Ectodermal cell (in vitro differentiated cells): Measurements from ENCODE around the gene C1orf105.

Source experiments
- H3K27ac ChIP-seq: 2 replicates; pipeline ENCODE4 v1.7.0; 2013; ENCODE audit warnings: mild to moderate bottlenecking, low read depth, low read length; ENCODE audit not compliant: insufficient read depth, poor library complexity, severe bottlenecking
- H3K27me3 ChIP-seq: 2 replicates; pipeline ENCODE4 v1.7.0; 2013; ENCODE audit warnings: mild to moderate bottlenecking, low read length; ENCODE audit not compliant: insufficient read depth, control insufficient read depth, poor library complexity, severe bottlenecking
- H3K36me3 ChIP-seq: one replicate; pipeline ENCODE4 v1.7.0; 2013; ENCODE audit warnings: low read length; ENCODE audit not compliant: control insufficient read depth, insufficient read depth
- H3K4me1 ChIP-seq: one replicate; pipeline ENCODE4 v1.7.0; 2013; ENCODE audit warnings: low read length; ENCODE audit not compliant: control insufficient read depth, insufficient read depth
- H3K4me3 ChIP-seq: 2 replicates; pipeline ENCODE4 v1.7.0; 2013; ENCODE audit warnings: low read depth, low read length, control low read depth; ENCODE audit not compliant: insufficient read depth
- H3K9me3 ChIP-seq: 2 replicates; pipeline ENCODE4 v1.7.0; 2013; ENCODE audit warnings: mild to moderate bottlenecking, low read length, moderate library complexity; ENCODE audit not compliant: control insufficient read depth
- WGBS, 2 experiments: methylation state at CpG; one replicate each; pipeline ENCODE4 v1.1.7; 2013; ENCODE audit warnings: missing lambda C conversion rate in 2 of 2; 5-methylcytosine and 5-hydroxymethylcytosine counted together

Gene C1orf105

GRCh38 chr1:172480431-172480830 is 59.9 kb downstream of the C1orf105 start:
- 94 to 96% methylated on average over 2 of the region's 3 CpGs for WGBS, 2 experiments
- no peak overlapping the region for H3K4me3 ChIP-seq
- H3K27ac ChIP-seq: no peak overlapping the region
- no peaks in the 10 kb centered on the region for H3K27me3 ChIP-seq
- H3K4me1 ChIP-seq: no peaks in the 10 kb centered on the region
- no peaks in the 10 kb centered on the region for H3K9me3 ChIP-seq
- H3K36me3 ChIP-seq: no peaks in the 10 kb centered on the region

GRCh38 chr1:172482044-172482443 is 61.6 kb downstream of the C1orf105 start:
- H3K4me3 ChIP-seq: no peak overlapping the region

GRCh38 chr1:172483448-172483847 is 63.0 kb downstream of the C1orf105 start:
- H3K9me3 ChIP-seq: no peaks in the 10 kb centered on the region
- H3K27ac ChIP-seq: no peak overlapping the region
- H3K4me3 ChIP-seq: no peak overlapping the region
- H3K36me3 ChIP-seq: no peaks in the 10 kb centered on the region
- no peaks in the 10 kb centered on the region for H3K27me3 ChIP-seq
- H3K4me1 ChIP-seq: no peaks in the 10 kb centered on the region

More at GRCh38 chr1:172482044-172482443, 61.6 kb downstream of the C1orf105 start:
- H3K9me3 ChIP-seq: no peaks in the 10 kb centered on the region
- H3K27me3 ChIP-seq: no peaks in the 10 kb centered on the region
- 71 to 100% methylated on average over 1 of the region's 1 CpG for WGBS, 2 experiments
- H3K36me3 ChIP-seq: no peaks in the 10 kb centered on the region
- no peak overlapping the region for H3K27ac ChIP-seq
- no peaks in the 10 kb centered on the region for H3K4me1 ChIP-seq

GRCh38 chr1:172484252-172484651 is 63.8 kb downstream of the C1orf105 start:
- Histone ChIP-seq H3K27ac (no peak overlapping the region), H3K4me3 (no peak overlapping the region), H3K4me1 (no peaks in the 10 kb centered on the region), H3K9me3 (no peaks in the 10 kb centered on the region), H3K27me3 (no peaks in the 10 kb centered on the region), H3K36me3 (no peaks in the 10 kb centered on the region)

GRCh38 chr1:172485626-172486025 is 65.1 kb downstream of the C1orf105 start:
- Histone ChIP-seq H3K27me3 (no peaks in the 10 kb centered on the region), H3K27ac (no peak overlapping the region)
- WGBS, 2 experiments: 85 to 87% methylated on average over 4 to 5 of the region's 5 CpGs

GRCh38 chr1:172486805-172487454 is 66.4 kb downstream of the C1orf105 start:
- H3K27me3 ChIP-seq: no peaks in the 10 kb centered on the region
- no peaks in the 10 kb centered on the region for H3K9me3 ChIP-seq
- H3K4me1 ChIP-seq: no peaks in the 10 kb centered on the region
- no peaks in the 10 kb centered on the region for H3K36me3 ChIP-seq
- no peak overlapping the region for H3K4me3 ChIP-seq
- WGBS, 2 experiments: 88 to 97% methylated on average over 2 to 3 of the region's 3 CpGs
- H3K27ac ChIP-seq: no peak overlapping the region

More at GRCh38 chr1:172485626-172486025, 65.1 kb downstream of the C1orf105 start:
- no peaks in the 10 kb centered on the region for H3K9me3 ChIP-seq
- H3K4me1 ChIP-seq: no peaks in the 10 kb centered on the region
- H3K4me3 ChIP-seq: no peak overlapping the region
- H3K36me3 ChIP-seq: no peaks in the 10 kb centered on the region

GRCh38 chr1:172487550-172487949 is 67.1 kb downstream of the C1orf105 start:
- 64 to 73% methylated on average over 4 of the region's 4 CpGs for WGBS, 2 experiments
- Histone ChIP-seq H3K27ac (no peak overlapping the region), H3K9me3 (no peaks in the 10 kb centered on the region)

GRCh38 chr1:172488393-172488792 is 67.9 kb downstream of the C1orf105 start:
- 85 to 94% methylated on average over 3 of the region's 3 CpGs for whole genome bisulfite sequencing, 2 experiments
- H3K4me1 ChIP-seq: no peaks in the 10 kb centered on the region
- no peaks in the 10 kb centered on the region for H3K9me3 ChIP-seq
- no peaks in the 10 kb centered on the region for H3K36me3 ChIP-seq
- no peaks in the 10 kb centered on the region for H3K27me3 ChIP-seq
- no peak overlapping the region for H3K4me3 ChIP-seq
- no peak overlapping the region for H3K27ac ChIP-seq

More at GRCh38 chr1:172487550-172487949, 67.1 kb downstream of the C1orf105 start:
- no peaks in the 10 kb centered on the region for H3K4me1 ChIP-seq
- no peak overlapping the region for H3K4me3 ChIP-seq
- H3K27me3 ChIP-seq: no peaks in the 10 kb centered on the region
- no peaks in the 10 kb centered on the region for H3K36me3 ChIP-seq

GRCh38 chr1:172489847-172490246 is 69.4 kb downstream of the C1orf105 start:
- no peak overlapping the region for H3K4me3 ChIP-seq
- 91 to 92% methylated on average over 3 of the region's 3 CpGs for WGBS, 2 experiments

GRCh38 chr1:172492421-172492820 is 71.9 kb downstream of the C1orf105 start:
- WGBS, 2 experiments: 95 to 100% methylated on average over 1 of the region's 1 CpG
- Histone ChIP-seq H3K27me3 (no peaks in the 10 kb centered on the region), H3K4me1 (peaks cover 8% of the 10 kb centered on the region), H3K36me3 (no peaks in the 10 kb centered on the region), H3K4me3 (no peak overlapping the region), H3K27ac (no peak overlapping the region), H3K9me3 (no peaks in the 10 kb centered on the region)

More at GRCh38 chr1:172489847-172490246, 69.4 kb downstream of the C1orf105 start:
- H3K36me3 ChIP-seq: no peaks in the 10 kb centered on the region
- no peaks in the 10 kb centered on the region for H3K9me3 ChIP-seq
- H3K27ac ChIP-seq: no peak overlapping the region
- no peaks in the 10 kb centered on the region for H3K27me3 ChIP-seq
- H3K4me1 ChIP-seq: no peaks in the 10 kb centered on the region
